Peyer's patch (tissue), 4 donors: ENCODE results near the gene POSTN.

Source experiments
- POLR2A ChIP-seq, 2 donors: fragments of 450-650 bp; IDR thresholded peaks; one replicate each; pipeline ENCODE4 v1.5.1; 2017; ENCODE audit warnings: antibody characterized with exemption in 2 of 2, mild to moderate bottlenecking in 2 of 2, moderate library complexity in 2 of 2
- TF ChIP-seq, protein P1 (sequence below), 6 experiments: fragments of 450-650 bp in 4 of 6; fragments of 200-600 bp in 2 of 6; sonication (generic) in 1 of 6; IDR thresholded peaks; one replicate each; pipeline ENCODE4 v1.5.1; 2017 to 2019; ENCODE audit warnings: antibody characterized with exemption in 6 of 6, mild to moderate bottlenecking in 3 of 6, moderate library complexity in 1 of 6

DNA sequence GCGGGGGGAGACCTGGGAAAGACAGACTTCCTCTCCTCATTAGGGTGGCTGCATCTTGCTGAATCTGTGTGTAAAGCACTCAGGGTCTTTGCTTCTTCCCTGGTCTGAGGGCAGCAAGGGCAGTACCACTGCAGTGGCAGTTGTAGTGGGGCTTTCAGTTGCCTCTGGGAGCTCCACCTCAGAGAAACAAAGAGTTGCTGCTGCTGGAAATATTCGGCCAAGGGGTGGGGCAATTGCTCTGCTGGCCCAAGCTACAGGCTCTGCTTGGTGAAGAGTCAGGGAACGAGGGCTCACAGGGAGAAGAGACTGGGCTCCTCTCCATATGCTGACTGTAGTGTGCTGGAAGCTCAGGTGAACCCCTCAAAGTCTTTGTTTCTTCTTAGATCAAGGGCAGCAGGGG lies 52.5 kb downstream of the POSTN start:
- no peak for TF ChIP-seq POLR2A (IDR thresholded peaks at IDR 0.05)
- TF ChIP-seq, protein P1, sequence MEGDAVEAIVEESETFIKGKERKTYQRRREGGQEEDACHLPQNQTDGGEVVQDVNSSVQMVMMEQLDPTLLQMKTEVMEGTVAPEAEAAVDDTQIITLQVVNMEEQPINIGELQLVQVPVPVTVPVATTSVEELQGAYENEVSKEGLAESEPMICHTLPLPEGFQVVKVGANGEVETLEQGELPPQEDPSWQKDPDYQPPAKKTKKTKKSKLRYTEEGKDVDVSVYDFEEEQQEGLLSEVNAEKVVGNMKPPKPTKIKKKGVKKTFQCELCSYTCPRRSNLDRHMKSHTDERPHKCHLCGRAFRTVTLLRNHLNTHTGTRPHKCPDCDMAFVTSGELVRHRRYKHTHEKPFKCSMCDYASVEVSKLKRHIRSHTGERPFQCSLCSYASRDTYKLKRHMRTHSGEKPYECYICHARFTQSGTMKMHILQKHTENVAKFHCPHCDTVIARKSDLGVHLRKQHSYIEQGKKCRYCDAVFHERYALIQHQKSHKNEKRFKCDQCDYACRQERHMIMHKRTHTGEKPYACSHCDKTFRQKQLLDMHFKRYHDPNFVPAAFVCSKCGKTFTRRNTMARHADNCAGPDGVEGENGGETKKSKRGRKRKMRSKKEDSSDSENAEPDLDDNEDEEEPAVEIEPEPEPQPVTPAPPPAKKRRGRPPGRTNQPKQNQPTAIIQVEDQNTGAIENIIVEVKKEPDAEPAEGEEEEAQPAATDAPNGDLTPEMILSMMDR (IDR thresholded peaks at IDR 0.05): no peak
